Measurements from ENCODE around the gene ATP5IF1.
A peak's percentile ranks its signal among the peaks of the same experiment; 100 is the strongest.

ATP5IF1 gene

GRCh38 chr1:28259934-28260802, 24.2 kb downstream of the ATP5IF1 start:
- Histone ChIP-seq H3K9ac (ENCODE audit: low read length) (peak overlapping the region; percentile 73), H3K36me3 (ENCODE audit: insufficient read depth, low read length) (no peaks in the 10 kb centered on the region), H3K4me2 (ENCODE audit: low read length) (peak overlapping the region; percentile 76), H3K4me1 (ENCODE audit: insufficient read depth, low read length, severe bottlenecking) (peaks cover 21% of the 10 kb centered on the region), H2AFZ (ENCODE audit: low read length) (no peak overlapping the region), H4K20me1 (ENCODE audit: insufficient read depth, low read length) (no peaks in the 10 kb centered on the region), H3K9me2 (ENCODE audit: low read depth, low read length) (no peaks in the 10 kb centered on the region), H3K27ac (ENCODE audit: low read depth, low read length, poor library complexity, severe bottlenecking) (no peak overlapping the region), H3K4me3 (ENCODE audit: low read depth, low read length, poor library complexity, severe bottlenecking) (peak overlapping the region; percentile 78), H3K79me2 (ENCODE audit: insufficient read depth, low read length) (no peaks in the 10 kb centered on the region), H3F3A (ENCODE audit: insufficient read depth, low read length) (no peaks in the 10 kb centered on the region), H3K27me3 (ENCODE audit: insufficient read depth, low read length) (no peaks in the 10 kb centered on the region), H3K9me3 (ENCODE audit: low read length) (no peaks in the 10 kb centered on the region)
- no peak for TF ChIP-seq EZH2 (IDR thresholded peaks at IDR 0.05; ENCODE audit: borderline replicate concordance, low read length)
- no peak for TF ChIP-seq CTCF (IDR thresholded peaks at IDR 0.05; ENCODE audit: low read length)

- H3K36me3 ChIP-seq (ENCODE audit: insufficient read depth, low read length) = no peaks in the 10 kb centered on the region
- no peaks in the 10 kb centered on the region for H3K9me3 ChIP-seq (ENCODE audit: low read length)
- no peak for TF ChIP-seq EZH2 (IDR thresholded peaks at IDR 0.05; ENCODE audit: borderline replicate concordance, low read length)
- TF ChIP-seq CTCF (IDR thresholded peaks at IDR 0.05; ENCODE audit: low read length) = no peak
- peaks cover 21% of the 10 kb centered on the region for H3K4me1 ChIP-seq (ENCODE audit: insufficient read depth, low read length, severe bottlenecking)
- H3K4me2 ChIP-seq (ENCODE audit: low read length) = peak overlapping the region; percentile 76
- H3K27me3 ChIP-seq (ENCODE audit: insufficient read depth, low read length) = no peaks in the 10 kb centered on the region
- H3K27ac ChIP-seq (ENCODE audit: low read depth, low read length, poor library complexity, severe bottlenecking) = no peak overlapping the region
- no peaks in the 10 kb centered on the region for H3K9me2 ChIP-seq (ENCODE audit: low read depth, low read length)
- H3K4me3 ChIP-seq (ENCODE audit: low read depth, low read length, poor library complexity, severe bottlenecking) = peak overlapping the region; percentile 78
- peak overlapping the region; percentile 73 for H3K9ac ChIP-seq (ENCODE audit: low read length)
- H2AFZ ChIP-seq (ENCODE audit: low read length) = no peak overlapping the region
- no peaks in the 10 kb centered on the region; the same call in 1 of the 2 replicates for H4K20me1 ChIP-seq (ENCODE audit: insufficient read depth, low read length)
- H3F3A ChIP-seq (ENCODE audit: insufficient read depth, low read length) = no peaks in the 10 kb centered on the region
- H3K79me2 ChIP-seq (ENCODE audit: insufficient read depth, low read length) = no peaks in the 10 kb centered on the region
These were observed 24.9 kb downstream of the ATP5IF1 start for GRCh38 chr1:28260803-28261174.

- Histone ChIP-seq H2AFZ (ENCODE audit: low read length) (no peak overlapping the region), H3K9ac (ENCODE audit: low read length) (no peak overlapping the region), H3K36me3 (ENCODE audit: insufficient read depth, low read length) (no peaks in the 10 kb centered on the region), H3K79me2 (ENCODE audit: insufficient read depth, low read length) (no peaks in the 10 kb centered on the region), H3K27me3 (ENCODE audit: insufficient read depth, low read length) (no peaks in the 10 kb centered on the region), H3K4me1 (ENCODE audit: insufficient read depth, low read length, severe bottlenecking) (peaks cover 14% of the 10 kb centered on the region), H3K27ac (ENCODE audit: low read depth, low read length, poor library complexity, severe bottlenecking) (no peak overlapping the region), H3K4me2 (ENCODE audit: low read length) (no peak overlapping the region), H3K9me3 (ENCODE audit: low read length) (no peaks in the 10 kb centered on the region), H3F3A (ENCODE audit: insufficient read depth, low read length) (no peaks in the 10 kb centered on the region), H4K20me1 (ENCODE audit: insufficient read depth, low read length) (peaks cover 2% of the 10 kb centered on the region; the same call in 1 of the 2 replicates), H3K4me3 (ENCODE audit: low read depth, low read length, poor library complexity, severe bottlenecking) (no peak overlapping the region), H3K9me2 (ENCODE audit: low read depth, low read length) (no peaks in the 10 kb centered on the region)
- TF ChIP-seq EZH2 (IDR thresholded peaks at IDR 0.05; ENCODE audit: borderline replicate concordance, low read length) = no peak
These were observed 29.0 kb downstream of the ATP5IF1 start for GRCh38 chr1:28264897-28265296.

All from OCI-LY1 (cell line).